ENCODE measurements around the gene ELMO1. TPM values are rescaled to one million over a fixed set of nuclear protein-coding genes. Genes with fewer than 3 reads are reported as not detected.

Gene ELMO1
- total and polyA plus RNA-seq, 2 of the 13 experiments (the other 11 are each of a cell fraction or from before 2014, with no cell fraction given), result 0.11 to 0.17 TPM

- BruUV-seq (replicated peaks), result no TSS peak
- H4K20me1 ChIP-seq (ENCODE audit: insufficient read depth, low read length), result no peaks in the 10 kb centered on the region
- in situ Hi-C loops (cut with HindIII; ENCODE audit: extremely low pct_ligation_motif_present, low pct_unique_long_range_greater_than_20kb) (no loop called here), intact Hi-C loops (cut with micrococcal nuclease; ENCODE audit: unreplicated experiment) (no loop called here)
- 27% methylated on average over 2 of the region's 2 CpGs for WGBS (ENCODE audit: low lambda C conversion rate)
- POLR2A ChIA-PET, result no interaction called here
- DNase-seq (ENCODE audit: low spot score) (no peak), ATAC-seq (no peak), FAIRE-seq (no peak)
- no peak overlapping the region for H3K4me3 ChIP-seq (replicated peaks in 1 of 3; ENCODE audit: insufficient read depth in 1 of 3, low read depth in 2 of 3, low read length in 3 of 3)
- H2AFZ ChIP-seq (ENCODE audit: low read length), result no peak overlapping the region
- H3K9ac ChIP-seq (ENCODE audit: insufficient read depth, low read depth, low read length), result no peak overlapping the region
- no peaks in the 10 kb centered on the region for H3K4me1 ChIP-seq (ENCODE audit: insufficient read depth, low read length)
- no peaks in the 10 kb centered on the region; a peak in 1 of 5 replicates for H3K27me3 ChIP-seq (ENCODE audit: control insufficient read depth in 1 of 2, insufficient read depth in 2 of 2, low read length in 2 of 2)
- no peaks in the 10 kb centered on the region for H3K79me2 ChIP-seq (ENCODE audit: insufficient read depth, low read length)
- TF ChIP-seq, protein P1, sequence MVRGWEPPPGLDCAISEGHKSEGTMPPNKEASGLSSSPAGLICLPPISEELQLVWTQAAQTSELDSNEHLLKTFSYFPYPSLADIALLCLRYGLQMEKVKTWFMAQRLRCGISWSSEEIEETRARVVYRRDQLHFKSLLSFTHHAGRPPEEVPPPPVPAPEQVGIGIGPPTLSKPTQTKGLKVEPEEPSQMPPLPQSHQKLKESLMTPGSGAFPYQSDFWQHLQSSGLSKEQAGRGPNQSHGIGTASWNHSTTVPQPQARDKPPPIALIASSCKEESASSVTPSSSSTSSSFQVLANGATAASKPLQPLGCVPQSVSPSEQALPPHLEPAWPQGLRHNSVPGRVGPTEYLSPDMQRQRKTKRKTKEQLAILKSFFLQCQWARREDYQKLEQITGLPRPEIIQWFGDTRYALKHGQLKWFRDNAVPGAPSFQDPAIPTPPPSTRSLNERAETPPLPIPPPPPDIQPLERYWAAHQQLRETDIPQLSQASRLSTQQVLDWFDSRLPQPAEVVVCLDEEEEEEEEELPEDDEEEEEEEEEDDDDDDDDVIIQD (CRISPR knock-in tag; IDR thresholded peaks at IDR 0.05; ENCODE audit: low read depth), result no peak
- TF ChIP-seq CERS6 (CRISPR knock-in tag; IDR thresholded peaks at IDR 0.05) (no peak), MAFF (IDR thresholded peaks at IDR 0.05; ENCODE audit: low read depth, low read length) (no peak), ZNF841 (CRISPR knock-in tag; IDR thresholded peaks at IDR 0.05; ENCODE audit: borderline replicate concordance) (no peak), TERF1 (CRISPR knock-in tag; IDR thresholded peaks at IDR 0.05) (no peak), ZNF281 (CRISPR knock-in tag; IDR thresholded peaks at IDR 0.05; ENCODE audit: borderline replicate concordance) (no peak), ELK4 (CRISPR knock-in tag; IDR thresholded peaks at IDR 0.05; ENCODE audit: borderline replicate concordance) (no peak), SMYD3 (CRISPR knock-in tag; IDR thresholded peaks at IDR 0.05) (no peak), RNF219 (CRISPR knock-in tag; IDR thresholded peaks at IDR 0.05) (no peak), HDAC1 (CRISPR knock-in tag; IDR thresholded peaks at IDR 0.05) (no peak)
- no peak overlapping the region for H3K4me2 ChIP-seq (ENCODE audit: low read depth, low read length)
- no peak overlapping the region for H3K27ac ChIP-seq (ENCODE audit: extremely low read length, insufficient read depth, low read length)
- no peaks in the 10 kb centered on the region for H3K9me3 ChIP-seq (ENCODE audit: low read length)
- H3K36me3 ChIP-seq (replicated peaks in 1 of 2; ENCODE audit: control insufficient read depth in 1 of 2, insufficient read depth in 2 of 2, low read length in 2 of 2), result no peaks in the 10 kb centered on the region
- CTCF ChIA-PET (ENCODE audit: low intra/inter-chr PET ratio, low total read pairs), result no interaction called here
Measured at GRCh38 chr7:36878288-36878687, 570.4 kb downstream of the ELMO1 start.

Data from HepG2 (cell line).